ENCODE data around the gene GPC6. TPM values are rescaled to one million over a fixed set of nuclear protein-coding genes. Genes with fewer than 3 reads are reported as not detected.

GPC6 gene
- total and polyA plus RNA-seq, 9 of the 15 experiments (the other 6 are each of a cell fraction or from before 2014, with no cell fraction given), result under 0.01 to 0.20 (median 0.01) TPM; not detected in 4

DNA sequence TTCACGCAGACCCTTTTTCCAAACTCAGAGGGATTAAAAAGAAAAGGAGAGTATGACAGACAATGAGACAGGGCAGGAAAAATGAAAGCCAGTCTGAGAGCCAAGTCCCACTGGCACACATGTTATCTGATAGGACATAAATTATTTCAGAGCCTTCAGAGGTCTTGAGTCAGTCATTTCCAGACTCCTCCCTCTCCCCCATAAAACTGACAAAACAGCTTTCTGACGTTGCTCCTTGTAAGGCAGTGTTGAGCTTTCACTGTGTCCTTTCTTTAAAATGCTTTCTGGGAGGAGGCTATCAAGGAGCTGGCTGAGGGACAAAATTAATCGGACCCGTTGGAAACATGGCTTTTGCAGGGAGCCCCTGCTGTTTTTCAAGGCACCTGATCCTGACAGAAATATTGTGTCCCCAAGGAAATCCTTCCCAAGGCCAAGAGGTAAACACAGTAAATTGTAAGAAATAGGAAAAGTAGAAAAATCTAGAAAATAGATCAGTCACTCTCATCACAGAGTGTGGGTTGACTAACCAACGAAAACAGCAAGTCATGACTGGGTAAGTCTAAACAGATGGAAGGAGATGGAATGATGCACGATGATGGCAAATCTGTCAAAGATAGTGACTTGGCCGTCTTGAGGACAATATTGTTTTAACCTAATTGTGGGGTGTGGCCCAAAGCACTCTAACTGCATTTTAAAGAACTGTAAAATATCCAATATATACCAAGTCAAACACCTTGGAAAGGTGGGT lies 1163.2 kb downstream of the GPC6 start:
- POLR2A ChIA-PET, result no interaction called here
- CTCF ChIA-PET (ENCODE audit: low intra/inter-chr PET ratio), result no interaction called here
- no peak for FAIRE-seq
- H4K20me1 ChIP-seq (replicated peaks; ENCODE audit: control insufficient read depth, insufficient read depth, low read length), result no peaks in the 10 kb centered on the region
- in situ Hi-C loops (cut with MboI) (no loop called here), intact Hi-C loops (cut with micrococcal nuclease) (no loop called here)
- no peak overlapping the region for H3K4me2 ChIP-seq (ENCODE audit: insufficient read depth, low read length)
- WGBS (ENCODE audit: insufficient coverage, low coverage, missing lambda C conversion rate), result 0% methylated on average over 5 of the region's 7 CpGs
- no peaks in the 10 kb centered on the region for H3K9me1 ChIP-seq (ENCODE audit: control insufficient read depth, insufficient read depth, low read length)
- peak in 1 of 4 experiments; percentile 26 for DNase-seq (ENCODE audit: extremely low read depth in 1 of 4, low spot score in 3 of 4)
- no peak overlapping the region for H3K27ac ChIP-seq (ENCODE audit: extremely low read depth, low read depth, low read length)
- H3K9ac ChIP-seq (ENCODE audit: insufficient read depth in 1 of 2, low read depth in 2 of 2, low read length in 2 of 2), result no peak overlapping the region
- H3K9me3 ChIP-seq (replicated peaks; ENCODE audit: control insufficient read depth, insufficient read depth, low read depth, low read length), result no peaks in the 10 kb centered on the region
- H3K36me3 ChIP-seq (ENCODE audit: control insufficient read depth, insufficient read depth, low read length), result no peaks in the 10 kb centered on the region
- no peak overlapping the region for H3K4me3 ChIP-seq
- BruUV-seq (replicated peaks), result no TSS peak
- H3K4me1 ChIP-seq (replicated peaks in 1 of 2; ENCODE audit: control insufficient read depth in 2 of 2, insufficient read depth in 2 of 2, low read length in 2 of 2), result no peaks in the 10 kb centered on the region; a peak in 1 of 5 replicates
- no peaks in the 10 kb centered on the region for H3K27me3 ChIP-seq (ENCODE audit: control insufficient read depth in 2 of 2, insufficient read depth in 2 of 2, low read length in 2 of 2)
- H3K79me2 ChIP-seq (ENCODE audit: control insufficient read depth, insufficient read depth, low read length), result no peaks in the 10 kb centered on the region
- ATAC-seq, result peak; percentile 75
- H2AFZ ChIP-seq (ENCODE audit: low read depth, low read length), result no peak overlapping the region
- TF ChIP-seq POLR2H (tag; IDR thresholded peaks at IDR 0.05; ENCODE audit: low read depth) (peak; percentile 42; the same call in 1 of the 2 replicates), ZNF408 (CRISPR knock-in tag; IDR thresholded peaks at IDR 0.05; ENCODE audit: low read depth) (no peak), FOSL1 (tag; conservative IDR thresholded peaks at IDR 0.05) (peak; percentile 55), PHF20 (IDR thresholded peaks at IDR 0.05; ENCODE audit: partially characterized antibody) (no peak), ZNF316 (IDR thresholded peaks at IDR 0.05) (peak; percentile 62), ZNF311 (CRISPR knock-in tag; IDR thresholded peaks at IDR 0.05) (no peak), C11orf30 (IDR thresholded peaks at IDR 0.05; ENCODE audit: low read depth) (0 out of 2 replicates have a peak, but pooled peaks have one; percentile 25), SPI1 (IDR thresholded peaks at IDR 0.05; ENCODE audit: borderline replicate concordance, low read depth, low read length) (no peak), SREBF1 (IDR thresholded peaks at IDR 0.05; ENCODE audit: borderline replicate concordance, low read depth, low read length) (no peak), ATF1 (CRISPR knock-in tag; IDR thresholded peaks at IDR 0.05) (no peak), ATF1 (tag; IDR thresholded peaks at IDR 0.05) (peak; percentile 74), NFE2 (IDR thresholded peaks at IDR 0.05; ENCODE audit: low read depth) (peak; percentile 70)
- TF ChIP-seq, protein P1, sequence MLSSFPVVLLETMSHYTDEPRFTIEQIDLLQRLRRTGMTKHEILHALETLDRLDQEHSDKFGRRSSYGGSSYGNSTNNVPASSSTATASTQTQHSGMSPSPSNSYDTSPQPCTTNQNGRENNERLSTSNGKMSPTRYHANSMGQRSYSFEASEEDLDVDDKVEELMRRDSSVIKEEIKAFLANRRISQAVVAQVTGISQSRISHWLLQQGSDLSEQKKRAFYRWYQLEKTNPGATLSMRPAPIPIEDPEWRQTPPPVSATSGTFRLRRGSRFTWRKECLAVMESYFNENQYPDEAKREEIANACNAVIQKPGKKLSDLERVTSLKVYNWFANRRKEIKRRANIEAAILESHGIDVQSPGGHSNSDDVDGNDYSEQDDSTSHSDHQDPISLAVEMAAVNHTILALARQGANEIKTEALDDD (IDR thresholded peaks at IDR 0.05), result peak; percentile 82
- TF ChIP-seq, protein P2, sequence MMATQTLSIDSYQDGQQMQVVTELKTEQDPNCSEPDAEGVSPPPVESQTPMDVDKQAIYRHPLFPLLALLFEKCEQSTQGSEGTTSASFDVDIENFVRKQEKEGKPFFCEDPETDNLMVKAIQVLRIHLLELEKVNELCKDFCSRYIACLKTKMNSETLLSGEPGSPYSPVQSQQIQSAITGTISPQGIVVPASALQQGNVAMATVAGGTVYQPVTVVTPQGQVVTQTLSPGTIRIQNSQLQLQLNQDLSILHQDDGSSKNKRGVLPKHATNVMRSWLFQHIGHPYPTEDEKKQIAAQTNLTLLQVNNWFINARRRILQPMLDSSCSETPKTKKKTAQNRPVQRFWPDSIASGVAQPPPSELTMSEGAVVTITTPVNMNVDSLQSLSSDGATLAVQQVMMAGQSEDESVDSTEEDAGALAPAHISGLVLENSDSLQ (IDR thresholded peaks at IDR 0.05), result peak; percentile 88
- TF ChIP-seq, protein P3, sequence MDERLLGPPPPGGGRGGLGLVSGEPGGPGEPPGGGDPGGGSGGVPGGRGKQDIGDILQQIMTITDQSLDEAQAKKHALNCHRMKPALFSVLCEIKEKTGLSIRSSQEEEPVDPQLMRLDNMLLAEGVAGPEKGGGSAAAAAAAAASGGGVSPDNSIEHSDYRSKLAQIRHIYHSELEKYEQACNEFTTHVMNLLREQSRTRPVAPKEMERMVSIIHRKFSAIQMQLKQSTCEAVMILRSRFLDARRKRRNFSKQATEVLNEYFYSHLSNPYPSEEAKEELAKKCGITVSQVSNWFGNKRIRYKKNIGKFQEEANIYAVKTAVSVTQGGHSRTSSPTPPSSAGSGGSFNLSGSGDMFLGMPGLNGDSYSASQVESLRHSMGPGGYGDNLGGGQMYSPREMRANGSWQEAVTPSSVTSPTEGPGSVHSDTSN (CRISPR knock-in tag; IDR thresholded peaks at IDR 0.05; ENCODE audit: low read depth), result peak; percentile 46
- TF ChIP-seq, protein P3 (tag; conservative IDR thresholded peaks at IDR 0.05; ENCODE audit: low read depth), result peak; percentile 97
- TF ChIP-seq, protein P4, sequence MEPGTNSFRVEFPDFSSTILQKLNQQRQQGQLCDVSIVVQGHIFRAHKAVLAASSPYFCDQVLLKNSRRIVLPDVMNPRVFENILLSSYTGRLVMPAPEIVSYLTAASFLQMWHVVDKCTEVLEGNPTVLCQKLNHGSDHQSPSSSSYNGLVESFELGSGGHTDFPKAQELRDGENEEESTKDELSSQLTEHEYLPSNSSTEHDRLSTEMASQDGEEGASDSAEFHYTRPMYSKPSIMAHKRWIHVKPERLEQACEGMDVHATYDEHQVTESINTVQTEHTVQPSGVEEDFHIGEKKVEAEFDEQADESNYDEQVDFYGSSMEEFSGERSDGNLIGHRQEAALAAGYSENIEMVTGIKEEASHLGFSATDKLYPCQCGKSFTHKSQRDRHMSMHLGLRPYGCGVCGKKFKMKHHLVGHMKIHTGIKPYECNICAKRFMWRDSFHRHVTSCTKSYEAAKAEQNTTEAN (CRISPR knock-in tag; IDR thresholded peaks at IDR 0.05), result no peak
